GM12878 (cell line): ENCODE data around the gene CSNK1G2. TPM values are rescaled to one million over a fixed set of nuclear protein-coding genes. Genes with fewer than 3 reads are reported as not detected.

Source experiments
- ATAC-seq: fragments of 200-7000 bp; cut with Tn5 transposase; 3 replicates; pipeline ENCODE4 v1.9.1; 2020; ENCODE audit warnings: mild to moderate bottlenecking, moderate library complexity
- BruUV-seq: library from RNA; stranded (reverse); fragments of 400-500 nt; replicated peaks from 2 replicates; lab custom pipeline; 2021; lab: Mats Ljungman, UMichigan
- CTCF ChIA-PET: fragments of 300-600 bp; sonication (Branson Sonifier 250); formaldehyde crosslinking; extraction: SDS; loops from one replicate; lab custom pipeline; 2021; ENCODE audit warnings: inconsistent platforms; lab: Yijun Ruan, JAX
- POLR2A ChIA-PET: fragments of 350-600 bp; formaldehyde crosslinking; extraction: SDS; loops from one replicate; lab custom pipeline; 2021; ENCODE audit warnings: inconsistent platforms; lab: Charles Lee
- RAD21 ChIA-PET: fragments of 300-600 bp; sonication (Branson Sonifier 250); formaldehyde crosslinking; loops from one replicate; lab custom pipeline; 2023; ENCODE audit warnings: antibody characterized with exemption; ENCODE audit not compliant: unreplicated experiment; lab: Charles Lee
- SMC1A ChIA-PET: fragments of 300-600 bp; sonication (Branson Sonifier 250); formaldehyde crosslinking; loops from one replicate; lab custom pipeline; 2023; ENCODE audit not compliant: unreplicated experiment, uncharacterized antibody; lab: Charles Lee
- DNase-seq: peaks from one replicate; pipeline ENCODE4 v3.0.0-alpha.2; 2011; ENCODE audit warnings: low read depth, low spot score
- FAIRE-seq: peaks from 3 replicates; lab custom pipeline; 2011; peaks lifted over from hg19 to GRCh38; lab: Jason Lieb, UNC
- H2AFZ ChIP-seq: 2 replicates; pipeline ENCODE4 v1.6.0; 2011; ENCODE audit warnings: low read depth, low read length, control low read depth; ENCODE audit not compliant: control insufficient read depth
- H3K27ac ChIP-seq: 2 replicates; pipeline ENCODE4 v1.5.1; 2011; ENCODE audit warnings: control low read depth; ENCODE audit not compliant: control insufficient read depth, insufficient read depth
- H3K27me3 ChIP-seq, 2 experiments: replicated peaks in 1 of 2; 2 replicates each; pipeline versions ENCODE4 v1.6.0 to v1.6.1; 2011; ENCODE audit warnings: low read length in 1 of 2; ENCODE audit not compliant: control insufficient read depth in 2 of 2, insufficient read depth in 2 of 2
- H3K36me3 ChIP-seq, 2 experiments: 2 replicates each; pipeline ENCODE4 v1.5.1; 2011; ENCODE audit warnings: low read length in 1 of 2; ENCODE audit not compliant: control insufficient read depth in 2 of 2, insufficient read depth in 2 of 2
- H3K4me1 ChIP-seq: 2 replicates; pipeline ENCODE4 v1.6.1; 2011; ENCODE audit warnings: mild to moderate bottlenecking, low read length, moderate library complexity, mixed read lengths; ENCODE audit not compliant: control insufficient read depth, insufficient read depth
- H3K4me2 ChIP-seq: 2 replicates; pipeline ENCODE4 v1.6.0; 2011; ENCODE audit warnings: control low read depth; ENCODE audit not compliant: control insufficient read depth, insufficient read depth
- H3K4me3 ChIP-seq: fragments of 200-600 bp; sonication (generic); 2 replicates; pipeline ENCODE4 v1.5.1; 2016
- H3K79me2 ChIP-seq: 2 replicates; pipeline ENCODE4 v1.6.0; 2011; ENCODE audit warnings: low read length; ENCODE audit not compliant: control insufficient read depth, insufficient read depth
- H3K9ac ChIP-seq: 2 replicates; pipeline ENCODE4 v1.8.0; 2011; ENCODE audit warnings: low read length, control low read depth, mixed read lengths; ENCODE audit not compliant: control insufficient read depth, insufficient read depth
- H3K9me3 ChIP-seq: replicated peaks from 3 replicates; pipeline ENCODE4 v1.5.1; 2011; ENCODE audit warnings: mild to moderate bottlenecking, low read length; ENCODE audit not compliant: control insufficient read depth, insufficient read depth
- H4K20me1 ChIP-seq: 2 replicates; pipeline ENCODE4 v1.6.0; 2011; ENCODE audit not compliant: control insufficient read depth, insufficient read depth
- ASH2L ChIP-seq: fragments of 300-600, 200-600 bp; sonication (generic); IDR thresholded peaks from 2 replicates; pipeline ENCODE4 v1.6.1; 2017; ENCODE audit warnings: low read depth, mild to moderate bottlenecking, borderline replicate concordance
- CHD4 ChIP-seq: fragments of 200-600 bp; sonication (generic); IDR thresholded peaks from 2 replicates; pipeline ENCODE4 v1.6.1; 2016; ENCODE audit warnings: mild to moderate bottlenecking
- FOS ChIP-seq: IDR thresholded peaks from 3 replicates; pipeline ENCODE4 v1.6.1; 2011; ENCODE audit warnings: borderline replicate concordance; ENCODE audit not compliant: insufficient read length; ENCODE audit errors: extremely low read depth
- HCFC1 ChIP-seq: fragments of 150-350 bp; IDR thresholded peaks from 2 replicates; pipeline ENCODE4 v1.6.1; 2014; ENCODE audit warnings: low read length
- KAT2A ChIP-seq: conservative IDR thresholded peaks from 2 replicates; pipeline ENCODE4 v1.6.1; 2011; ENCODE audit warnings: low read depth, low read length; ENCODE audit not compliant: control insufficient read depth
- MEF2B ChIP-seq: fragments of 450-650 bp; IDR thresholded peaks from 2 replicates; pipeline ENCODE4 v1.6.1; 2018; ENCODE audit warnings: mild to moderate bottlenecking, moderate library complexity; ENCODE audit not compliant: partially characterized antibody, poor library complexity, severe bottlenecking
- RCOR1 ChIP-seq: conservative IDR thresholded peaks from 2 replicates; pipeline ENCODE4 v1.6.1; 2012; ENCODE audit warnings: low read depth, low read length, improper control_type of control experiment
- RFX5 ChIP-seq: IDR thresholded peaks from 2 replicates; pipeline ENCODE4 v1.6.1; 2011; ENCODE audit warnings: low read depth, low read length, improper control_type of control experiment
- SUPT20H ChIP-seq: IDR thresholded peaks from 2 replicates; pipeline ENCODE4 v1.6.1; 2011; ENCODE audit warnings: low read depth, mild to moderate bottlenecking, low read length, moderate library complexity, borderline replicate concordance; ENCODE audit not compliant: control insufficient read depth
- TAF1 ChIP-seq: IDR thresholded peaks from 2 replicates; pipeline ENCODE4 v1.6.1; 2011; ENCODE audit warnings: mild to moderate bottlenecking, low read depth, low read length, borderline replicate concordance
- TCF12 ChIP-seq: IDR thresholded peaks from 2 replicates; pipeline ENCODE4 v1.6.1; 2011; ENCODE audit warnings: low read depth, mild to moderate bottlenecking, low read length
- YBX1 ChIP-seq: fragments of 450-650 bp; IDR thresholded peaks from 2 replicates; pipeline ENCODE4 v1.6.1; 2016; ENCODE audit warnings: antibody characterized with exemption
- ZBTB33 ChIP-seq: fragments of 450-650 bp; IDR thresholded peaks from 2 replicates; pipeline ENCODE4 v1.6.1; 2017; ENCODE audit warnings: mild to moderate bottlenecking
- ZNF24 ChIP-seq: fragments of 450-650 bp; IDR thresholded peaks from 2 replicates; pipeline ENCODE4 v1.6.1; 2017; ENCODE audit warnings: antibody characterized with exemption, mild to moderate bottlenecking
- WGBS: methylation state at CpG from one replicate; pipeline ENCODE4 v1.1.6; 2016; ENCODE audit warnings: low lambda C conversion rate; ENCODE audit not compliant: insufficient replicate concordance, insufficient coverage; ENCODE audit errors: missing lambda C conversion rate; 5-methylcytosine and 5-hydroxymethylcytosine counted together
- in situ Hi-C: fragments of 300-500 bp; cut with MboI; formaldehyde crosslinking; loops from 9 replicates; pipeline ENCODE4 v1.14.3; 2018; ENCODE audit warnings: mixed read lengths
- intact Hi-C: fragments of 100-400 bp; cut with micrococcal nuclease; formaldehyde crosslinking; loops from one replicate; pipeline ENCODE4 v1.14.2; 2022; ENCODE audit not compliant: unreplicated experiment
- polyA plus RNA-seq, 11 experiments: library from polyadenylated mRNA; depleted of rRNA in 4 of 11; unstranded in 6 of 11; stranded (reverse) in 5 of 11; fragments of >200 nt; fragmentation: Nextera tagmentation in 4 of 11; fragmentation: Illumina TruSeq in 1 of 11; extraction: Ambion mirVana in 4 of 11; extraction: Trizol in 1 of 11; gene quantifications; 1 replicate in 1 of 11; 2 replicates in 10 of 11; pipeline versions ENCODE4 v1.2.1 to v1.2.3, GENCODE V29; 2011 to 2016; ENCODE audit warnings: inconsistent platforms in 2 of 11, missing spikeins in 2 of 11, low read depth in 1 of 11
- total RNA-seq, 4 experiments: library from RNA; depleted of rRNA in 3 of 4; stranded (reverse); fragments of >200 nt in 3 of 4; fragmentation: Illumina TruSeq in 1 of 4; extraction: Trizol in 1 of 4; gene quantifications; 2 replicates each; pipeline versions ENCODE4 v1.2.1 to v1.2.3, GENCODE V29; 2013 to 2021

Gene CSNK1G2
- total and polyA plus RNA-seq, 10 of the 15 experiments (the other 5 are each of a cell fraction or from before 2014, with no cell fraction given): 0.64 to 109 (median 25.0) TPM

GRCh38 chr19:1936430-1936829 is 4.5 kb upstream of the CSNK1G2 start:
- ChIA-PET CTCF (interaction anchor here (0.6 to 1.4 kb wide), 3 partner anchors 39 to 658 kb away, joined by 3 read pairs; no protein-coding TSS in a partner anchor), SMC1A (interaction anchor here (0.7 kb wide), 2 partner anchors 27 to 215 kb away, joined by 3 read pairs; partner anchors contain the start of gene AP3D1), POLR2A (interaction anchor here (0.6 to 0.7 kb wide), 2 partner anchors 27 to 40 kb away, joined by 4 to 7 read pairs; no protein-coding TSS in a partner anchor), RAD21 (interaction anchor here (1.1 kb wide), 1 partner anchor 72 kb away, joined by 4 read pairs; no protein-coding TSS in a partner anchor)
- H3K4me3 ChIP-seq: no peak overlapping the region
- TF ChIP-seq FOS: no peak
- no peak for TF ChIP-seq HCFC1
- TF ChIP-seq YBX1: no peak
- no peak for TF ChIP-seq SUPT20H
- H4K20me1 ChIP-seq: no peaks in the 10 kb centered on the region
- no peak overlapping the region for H2AFZ ChIP-seq
- no peak overlapping the region for H3K4me2 ChIP-seq
- intact Hi-C loops: no loop called here
- no peak overlapping the region for H3K9ac ChIP-seq
- H3K27me3 ChIP-seq: no peaks in the 10 kb centered on the region
- no peak for DNase-seq
- H3K36me3 ChIP-seq: no peaks in the 10 kb centered on the region
- in situ Hi-C loops: no loop called here
- H3K4me1 ChIP-seq: peaks cover 11% of the 10 kb centered on the region
- ATAC-seq: no peak
- no TSS peak for BruUV-seq
- peaks cover 3% of the 10 kb centered on the region; the same call in 1 of the 3 replicates for H3K9me3 ChIP-seq
- FAIRE-seq: no peak
- WGBS: 97% methylated on average over 3 of the region's 3 CpGs
- H3K79me2 ChIP-seq: peaks cover 8% of the 10 kb centered on the region
- H3K27ac ChIP-seq: no peak overlapping the region

- RAD21 ChIA-PET: no interaction called here
- H3K9ac ChIP-seq: no peak overlapping the region
- in situ Hi-C loops: no loop called here
Measured at GRCh38 chr19:1936916-1937610, 3.9 kb upstream of the CSNK1G2 start.

More at GRCh38 chr19:1936916-1937610, 3.9 kb upstream of the CSNK1G2 start:
- intact Hi-C loops: no loop called here
- H3K27ac ChIP-seq: no peak overlapping the region
- no peak for TF ChIP-seq ZBTB33
- TF ChIP-seq KAT2A: no peak
- TF ChIP-seq ASH2L: no peak
- TF ChIP-seq TAF1: no peak
- no peak for TF ChIP-seq ZNF24
- TF ChIP-seq RCOR1: no peak
- no peak for TF ChIP-seq CHD4
- TF ChIP-seq TCF12: no peak
- TF ChIP-seq MEF2B: no peak
- TF ChIP-seq RFX5: no peak
- H3K79me2 ChIP-seq: peaks cover 14% of the 10 kb centered on the region
- DNase-seq: no peak
- SMC1A ChIA-PET: interaction anchor here (0.7 kb wide), 1 partner anchor 214 kb away, joined by 3 read pairs; the partner anchor contains the start of gene AP3D1
- POLR2A ChIA-PET: no interaction called here
- H3K4me3 ChIP-seq: no peak overlapping the region
- no peaks in the 10 kb centered on the region for H4K20me1 ChIP-seq
- peaks cover 11% of the 10 kb centered on the region for H3K4me1 ChIP-seq
- H3K27me3 ChIP-seq: no peaks in the 10 kb centered on the region
- no TSS peak for BruUV-seq
- H3K9me3 ChIP-seq: no peaks in the 10 kb centered on the region; the same call in 2 of the 3 replicates
- no peak overlapping the region for H3K4me2 ChIP-seq
- no peak for FAIRE-seq
- no peak for ATAC-seq
- no peak overlapping the region for H2AFZ ChIP-seq
- WGBS: 86% methylated on average over 24 of the region's 24 CpGs
- no peaks in the 10 kb centered on the region for H3K36me3 ChIP-seq
- CTCF ChIA-PET: interaction anchor here (0.6 to 1.4 kb wide), 2 partner anchors 10 to 40 kb away, joined by 3 read pairs; no protein-coding TSS in a partner anchor
